A673 (cell line): ENCODE results near the gene COA8.

Source experiments
- EZH2 ChIP-seq: fragments of 200-600 bp; sonication (generic); IDR thresholded peaks from 2 replicates; pipeline ENCODE4 v1.6.1; 2017; ENCODE audit warnings: borderline replicate concordance, low read depth, mild to moderate bottlenecking, mixed read lengths, antibody characterized with exemption, low read length; ENCODE audit not compliant: poor library complexity, severe bottlenecking
- TF ChIP-seq, protein P1 (sequence below): fragments of 300-800, 200-600 bp; sonication (generic); conservative IDR thresholded peaks from 2 replicates; pipeline ENCODE4 v1.5.1; 2017; ENCODE audit warnings: low read depth, mild to moderate bottlenecking, antibody characterized with exemption, low read length, moderate library complexity, mixed read lengths

DNA sequence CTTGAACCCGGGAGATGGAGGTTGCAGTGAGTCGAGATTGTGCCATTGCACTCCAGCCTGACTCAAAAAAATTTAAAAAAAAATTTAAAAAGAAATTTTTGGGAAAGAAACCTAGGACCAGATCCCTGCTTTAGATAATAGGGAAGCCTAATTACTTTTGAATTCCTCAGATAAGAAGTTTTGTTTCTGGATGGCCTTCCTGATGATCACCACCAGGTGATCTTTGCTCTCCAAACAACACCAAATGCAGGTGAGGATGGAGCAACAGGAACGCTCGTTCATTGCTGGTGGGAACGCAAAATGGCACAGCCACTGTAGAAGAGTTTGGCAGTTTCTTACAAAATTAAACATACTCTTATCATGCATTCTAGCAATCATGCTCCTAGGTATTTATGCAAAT, 37.7 kb downstream of the COA8 start:
- TF ChIP-seq, protein P1, sequence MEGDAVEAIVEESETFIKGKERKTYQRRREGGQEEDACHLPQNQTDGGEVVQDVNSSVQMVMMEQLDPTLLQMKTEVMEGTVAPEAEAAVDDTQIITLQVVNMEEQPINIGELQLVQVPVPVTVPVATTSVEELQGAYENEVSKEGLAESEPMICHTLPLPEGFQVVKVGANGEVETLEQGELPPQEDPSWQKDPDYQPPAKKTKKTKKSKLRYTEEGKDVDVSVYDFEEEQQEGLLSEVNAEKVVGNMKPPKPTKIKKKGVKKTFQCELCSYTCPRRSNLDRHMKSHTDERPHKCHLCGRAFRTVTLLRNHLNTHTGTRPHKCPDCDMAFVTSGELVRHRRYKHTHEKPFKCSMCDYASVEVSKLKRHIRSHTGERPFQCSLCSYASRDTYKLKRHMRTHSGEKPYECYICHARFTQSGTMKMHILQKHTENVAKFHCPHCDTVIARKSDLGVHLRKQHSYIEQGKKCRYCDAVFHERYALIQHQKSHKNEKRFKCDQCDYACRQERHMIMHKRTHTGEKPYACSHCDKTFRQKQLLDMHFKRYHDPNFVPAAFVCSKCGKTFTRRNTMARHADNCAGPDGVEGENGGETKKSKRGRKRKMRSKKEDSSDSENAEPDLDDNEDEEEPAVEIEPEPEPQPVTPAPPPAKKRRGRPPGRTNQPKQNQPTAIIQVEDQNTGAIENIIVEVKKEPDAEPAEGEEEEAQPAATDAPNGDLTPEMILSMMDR, result no peak
- TF ChIP-seq EZH2, result no peak
